NK-92 treated with Interleukin-12 subunit alpha and Interleukin-12 subunit beta, amount 100 ng/mL, for 24 hours (cell line): Measurements from ENCODE around the gene PERCC1.
A peak's percentile ranks its signal among the peaks of the same experiment; 100 is the strongest.
"Not testable (repeated sequence)": the region's sequence is repeated elsewhere in the genome, so short reads cannot be mapped to it uniquely, and the experiment has no call there.

ENCODE experiments used
- DNase-seq: peaks from one replicate; lab custom pipeline; 2025; lab: John Stamatoyannopoulos, UW

The PERCC1 gene

DNA sequence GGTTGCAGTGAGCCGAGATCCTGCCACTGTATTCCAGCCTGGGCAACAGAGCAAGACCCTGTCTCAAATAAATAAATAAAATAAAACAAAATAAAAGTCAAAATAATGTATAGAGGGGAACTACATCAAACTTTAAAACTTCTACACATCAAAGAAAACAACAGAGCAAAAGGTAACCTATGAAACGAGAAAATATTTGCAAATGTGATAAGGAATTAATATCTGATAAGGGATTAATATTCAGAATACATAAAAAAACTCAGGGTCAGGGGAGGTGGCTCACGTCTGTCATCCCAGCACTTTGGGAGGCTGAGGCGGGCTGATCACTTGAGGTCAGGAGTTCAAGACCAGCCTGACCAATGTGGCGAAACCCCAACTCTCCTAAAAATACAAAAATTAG is 38.3 kb downstream of the PERCC1 start:
- DNase-seq = not testable (repeated sequence)

DNA sequence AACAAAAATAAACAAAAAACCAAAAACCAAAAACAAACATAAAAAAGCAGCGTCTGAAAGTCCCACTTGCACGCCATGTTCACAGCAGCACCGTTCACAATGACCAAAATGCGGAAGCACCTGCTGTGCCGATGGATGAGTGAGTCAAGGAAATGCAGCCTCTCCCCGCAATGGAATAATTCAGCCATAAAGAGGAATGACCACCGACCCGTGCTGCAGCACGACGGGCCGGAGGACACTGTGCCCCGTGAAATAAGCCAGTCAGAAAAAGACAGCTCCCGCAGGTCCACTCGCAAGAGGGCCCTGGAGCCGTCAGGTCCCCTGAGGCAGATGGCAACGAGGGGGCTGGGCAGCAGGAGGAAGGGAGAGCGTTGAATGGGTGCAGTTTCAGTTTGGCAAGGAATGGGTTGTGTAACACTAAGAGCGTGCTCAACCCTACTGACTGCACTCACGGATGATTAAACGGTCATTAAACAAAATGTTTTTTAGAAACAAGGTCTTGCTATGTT is 38.9 kb downstream of the PERCC1 start:
- DNase-seq = no peak

DNA sequence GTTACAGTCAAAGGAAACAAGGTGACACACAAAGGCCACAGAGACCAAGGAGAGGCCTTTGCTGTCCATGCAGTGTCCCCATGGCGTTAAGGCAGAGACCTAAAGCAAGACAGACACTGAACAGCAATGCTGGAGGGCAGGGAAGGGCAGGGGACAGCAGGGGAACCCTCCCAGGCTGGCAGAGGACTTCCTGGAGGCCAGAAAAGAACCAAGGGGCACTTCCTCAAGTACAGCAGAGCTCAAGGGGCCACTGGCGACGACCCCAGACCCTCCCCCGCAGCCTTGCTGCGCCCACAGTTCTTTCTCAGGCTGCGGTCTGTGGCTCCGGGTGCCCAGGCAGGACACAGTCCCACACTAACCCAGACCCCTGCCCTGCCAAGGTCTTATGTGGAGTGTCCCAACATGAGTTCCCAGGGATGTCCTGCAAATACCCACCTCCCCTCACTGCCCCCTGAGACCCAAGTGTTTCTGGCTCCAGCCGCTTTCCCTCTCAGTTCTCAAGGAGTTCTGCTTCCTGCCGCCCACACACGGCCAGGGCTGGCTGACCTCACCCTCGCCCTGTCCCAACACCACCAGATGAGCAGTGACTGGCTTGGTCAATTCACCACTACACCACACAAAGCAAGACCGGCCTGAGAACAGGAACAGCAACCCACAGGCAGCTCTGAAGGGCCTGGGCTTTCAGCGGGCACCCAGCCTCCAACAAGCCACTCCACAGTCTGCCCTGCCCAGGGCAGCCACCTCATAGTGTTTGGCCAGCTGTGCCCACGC is 39.8 kb downstream of the PERCC1 start:
- DNase-seq = no peak

DNA sequence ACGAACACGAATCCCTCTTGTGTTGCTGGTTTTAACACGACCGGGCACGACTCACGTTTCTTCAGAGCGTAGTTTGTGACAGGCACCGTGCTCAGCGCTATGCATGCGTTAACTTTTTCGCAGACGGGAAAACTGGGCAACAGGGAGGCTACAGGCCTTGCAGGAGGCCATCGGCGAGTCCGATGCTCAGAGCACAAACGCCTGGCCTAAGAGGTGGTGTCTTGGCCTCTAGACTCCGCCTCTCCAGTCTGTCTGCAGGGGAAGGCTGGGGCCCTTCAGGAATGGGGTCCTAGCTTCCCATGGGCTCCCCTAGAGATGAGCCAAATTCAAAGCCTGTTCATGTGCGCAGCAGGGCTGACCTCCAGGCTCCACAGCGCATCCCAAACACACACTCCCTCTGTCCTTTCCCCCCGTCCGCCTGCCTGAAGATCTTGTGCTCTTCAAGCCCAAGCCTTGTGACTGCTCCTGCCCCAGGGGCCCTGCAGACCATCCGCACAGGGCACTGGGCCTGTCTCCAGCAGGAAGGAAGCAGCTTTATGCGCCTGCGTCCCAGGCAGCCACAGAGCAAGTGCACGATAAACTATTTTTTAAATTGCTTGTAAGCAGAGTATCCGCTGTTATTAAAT is 40.8 kb downstream of the PERCC1 start:
- DNase-seq = no peak

DNA sequence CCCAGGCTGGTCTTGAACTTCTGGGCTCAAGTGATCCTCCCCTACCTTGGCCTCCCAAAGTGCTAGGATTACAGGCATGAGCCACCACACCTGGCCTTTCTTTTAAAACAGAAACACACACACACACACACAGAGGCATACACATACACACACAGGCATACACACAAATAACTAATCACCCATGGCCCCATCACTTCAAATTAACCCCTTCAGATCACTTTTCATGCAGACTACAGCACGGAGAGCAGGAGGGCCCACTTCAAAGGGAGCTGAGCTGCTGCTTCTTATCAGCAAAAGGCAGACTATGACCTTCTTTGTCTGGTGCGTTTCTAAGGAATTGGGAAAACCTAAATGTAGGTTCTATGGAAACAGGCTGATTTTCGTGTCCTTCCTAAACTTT is 42.1 kb downstream of the PERCC1 start:
- DNase-seq = no peak

DNA sequence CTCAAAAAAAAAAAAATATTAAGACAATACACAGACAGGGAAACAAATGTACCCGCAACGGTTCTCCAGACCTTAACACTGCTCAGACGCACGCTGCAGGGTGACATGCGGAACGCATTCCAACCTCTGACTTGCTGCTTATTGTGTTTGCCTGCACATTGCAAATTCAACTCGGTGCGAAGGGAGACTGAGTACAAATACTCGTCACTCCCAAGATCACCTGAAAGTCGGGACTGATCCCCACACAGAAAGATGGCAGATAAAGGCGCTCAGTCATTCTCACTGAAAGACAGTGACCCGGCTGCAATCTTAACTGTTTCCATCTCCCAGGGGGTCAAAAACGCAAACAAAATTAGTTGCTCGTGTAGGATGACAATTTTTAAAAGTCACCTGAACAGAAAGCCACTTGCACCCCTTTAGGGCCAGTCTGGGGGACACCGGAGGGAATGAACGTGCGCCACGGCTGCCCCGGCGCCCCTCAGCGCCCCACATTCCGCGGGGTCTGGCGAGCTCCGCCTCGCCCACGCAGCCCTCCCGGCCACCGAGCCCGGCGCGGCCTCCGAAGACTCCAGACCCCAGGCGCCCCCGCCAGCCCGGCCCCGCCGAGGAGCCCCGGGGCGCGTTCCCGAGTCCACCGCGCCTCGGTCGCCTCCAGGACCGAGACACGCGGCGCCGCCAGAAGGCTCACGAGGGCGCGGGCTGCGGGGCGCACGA is 43.4 kb downstream of the PERCC1 start:
- no peak for DNase-seq

DNA sequence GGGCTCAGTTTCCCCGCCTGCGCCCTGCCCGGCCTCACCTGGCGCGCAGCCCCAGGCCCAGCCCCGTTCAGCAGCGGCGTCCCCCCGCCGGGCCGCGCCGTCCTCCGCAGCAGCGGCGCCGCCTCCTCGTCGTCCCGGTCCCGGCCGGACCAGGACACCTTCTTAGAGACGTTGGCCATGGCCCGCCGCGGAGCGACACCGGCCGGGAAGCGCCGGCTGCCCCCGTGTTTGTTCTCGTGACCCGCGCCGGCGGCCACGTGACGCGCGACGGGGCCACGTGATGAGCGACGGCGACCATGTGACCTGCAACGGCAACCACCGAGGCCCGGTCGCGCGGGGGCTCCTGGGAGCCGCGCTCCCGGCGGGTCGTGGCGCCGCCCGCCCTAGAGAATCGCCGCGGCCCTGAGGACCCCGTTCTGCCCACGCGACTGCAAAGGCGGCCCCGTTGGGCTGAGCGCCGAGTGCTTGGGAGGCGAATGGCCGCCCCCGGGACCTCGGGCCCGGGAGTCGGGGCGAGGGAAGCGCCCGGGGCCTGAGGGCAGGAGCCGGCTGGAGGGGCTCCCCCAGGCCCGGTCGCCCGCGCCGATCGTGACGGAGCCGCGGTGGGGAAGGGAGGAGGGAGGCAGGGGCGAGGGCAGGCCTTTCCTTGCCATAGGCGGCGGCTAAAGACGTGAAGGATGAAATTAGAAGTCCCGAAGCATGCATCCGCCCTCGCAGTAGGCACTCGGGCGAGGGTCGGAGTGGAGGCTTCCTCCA is 44.1 kb downstream of the PERCC1 start, which contains the start of gene CLCN7:
Gene CLCN7 (minus strand): TSS at position 233 of the 756 bp plus-strand sequence. CDS start 54 bp downstream, at position 179.
- peak; percentile 83 for DNase-seq

DNA sequence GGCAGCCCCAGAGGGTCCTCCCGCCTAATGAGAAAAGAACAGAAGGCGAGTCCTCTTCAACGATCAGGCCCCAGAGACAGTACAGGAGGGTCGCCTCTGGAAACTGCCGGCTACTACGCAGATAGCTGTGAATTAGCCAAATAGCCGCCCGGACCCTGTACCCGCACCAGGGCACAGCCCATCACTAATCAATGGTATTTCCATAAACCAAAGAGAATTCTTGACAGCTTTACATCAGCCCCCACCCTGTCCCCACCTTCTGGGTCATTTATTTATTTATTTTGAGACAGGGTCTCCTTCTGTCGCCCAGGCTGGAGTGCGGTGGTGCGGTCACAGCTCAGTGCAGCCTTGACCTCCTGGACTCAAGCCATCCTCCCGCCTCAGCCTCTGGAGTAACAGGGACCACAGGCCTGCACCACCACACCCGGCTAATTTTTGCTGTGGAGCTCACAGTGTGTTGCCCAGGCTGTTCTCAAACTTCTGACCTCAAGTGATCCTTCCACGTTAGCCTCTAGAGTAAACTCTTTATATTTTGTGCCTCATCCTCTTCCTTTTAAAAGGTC is 44.8 kb downstream of the PERCC1 start:
- DNase-seq = no peak

DNA sequence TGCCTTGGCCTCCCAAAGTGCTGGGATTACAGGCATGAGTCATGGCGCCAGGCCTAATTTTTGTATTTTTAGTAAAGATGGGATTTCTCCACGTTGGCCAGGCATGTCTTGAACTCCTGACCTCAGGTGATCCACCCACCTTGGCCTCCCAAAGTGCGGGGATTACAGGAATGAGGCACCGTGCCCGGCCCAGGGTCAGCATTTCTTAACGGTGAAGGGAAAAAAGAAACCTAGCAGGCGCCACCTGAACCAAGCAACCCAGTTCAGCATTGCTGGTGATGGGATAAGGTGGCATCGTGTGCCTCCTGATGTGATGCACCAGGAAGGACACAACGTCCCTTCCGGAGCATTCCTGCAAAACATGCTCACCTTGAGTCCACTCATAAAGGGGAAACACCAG is 46.2 kb downstream of the PERCC1 start:
- DNase-seq = no peak

DNA sequence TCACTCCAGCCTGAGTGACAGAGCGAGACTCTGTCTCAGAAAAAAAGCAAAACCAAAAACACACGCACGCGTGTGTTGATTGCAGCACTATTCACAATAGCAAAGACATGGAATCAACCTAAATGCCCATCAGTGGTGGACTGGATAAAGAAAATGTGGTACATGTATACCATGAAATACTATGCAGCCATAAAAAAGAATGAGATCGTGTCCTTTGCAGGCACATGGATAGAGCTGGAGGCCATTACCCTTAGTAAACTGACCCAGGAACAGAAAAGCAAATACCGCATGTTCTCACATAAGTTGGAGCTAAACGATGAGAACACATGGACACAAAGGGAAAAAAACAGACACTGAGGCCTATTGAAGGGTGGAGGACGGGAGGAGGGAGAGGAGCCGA is 48.1 kb downstream of the PERCC1 start:
- DNase-seq = not testable (repeated sequence)

DNA sequence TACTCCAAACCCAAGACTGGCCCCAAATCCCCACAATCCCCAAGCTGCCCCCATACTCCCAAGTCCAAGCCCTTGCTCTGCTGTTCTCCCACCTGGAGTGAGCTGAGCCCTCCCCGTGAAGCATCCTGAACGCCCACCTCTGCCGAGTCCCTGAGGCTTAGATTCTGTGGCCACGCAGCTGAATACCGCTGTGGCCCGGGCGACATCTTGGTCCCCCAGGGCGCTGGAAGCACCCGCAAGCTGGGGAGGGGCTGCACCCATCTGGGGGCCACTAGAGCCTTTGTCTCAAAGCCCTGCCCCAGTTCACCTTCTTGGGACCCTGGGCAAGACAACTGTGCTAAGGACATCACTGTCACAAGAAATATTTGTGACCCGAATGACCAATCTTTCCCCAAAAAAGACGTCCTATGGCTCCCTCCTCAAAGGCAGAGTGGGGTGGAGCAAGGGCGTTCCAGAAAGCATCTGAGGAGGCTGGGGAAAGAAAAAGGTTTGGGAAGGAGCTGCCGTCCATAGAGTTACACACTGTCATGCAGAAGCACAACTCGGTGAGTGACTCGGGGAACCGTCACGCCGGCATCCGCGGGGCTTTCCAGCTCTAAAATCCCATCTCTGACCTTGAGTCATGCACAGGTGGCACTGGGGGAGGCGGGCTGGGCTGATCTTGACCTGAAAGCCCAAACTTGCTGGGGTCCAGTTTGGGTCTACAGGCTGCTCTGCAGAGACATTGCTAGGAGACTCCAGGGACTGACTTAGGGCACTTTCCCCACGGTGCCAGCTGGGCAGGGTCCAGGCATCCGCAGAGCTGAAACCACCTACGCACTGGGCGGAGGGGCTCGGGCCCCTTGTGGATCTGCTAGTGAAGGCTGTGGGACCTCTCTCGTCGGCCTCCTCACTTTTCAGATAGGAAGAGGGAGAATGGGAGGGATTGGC is 51.3 kb downstream of the PERCC1 start:
- no peak for DNase-seq
